HepG2 (cell line): ENCODE measurements around the gene IRS1. TPM values are rescaled to one million over a fixed set of nuclear protein-coding genes. Genes with fewer than 3 reads are reported as not detected.
A peak's percentile ranks its signal among the peaks of the same experiment; 100 is the strongest.

ENCODE experiments used
- ERF ChIP-seq: IDR thresholded peaks from 2 replicates; pipeline ENCODE4 v1.6.1; 2018; ENCODE audit warnings: missing biosample characterization, missing genetic modification reagents
- KAT8 ChIP-seq: IDR thresholded peaks from 2 replicates; pipeline ENCODE4 v1.6.1; 2016; ENCODE audit warnings: missing genetic modification reagents, missing compliant biosample characterization
- MAX ChIP-seq: IDR thresholded peaks from 2 replicates; pipeline ENCODE4 v1.6.1; 2012; ENCODE audit warnings: inconsistent platforms
- PHB2 ChIP-seq: fragments of 450-650 bp; IDR thresholded peaks from 2 replicates; pipeline ENCODE4 v1.6.1; 2018; ENCODE audit not compliant: partially characterized antibody
- SNAPC4 ChIP-seq: sonication (generic); formaldehyde crosslinking; IDR thresholded peaks from 2 replicates; pipeline ENCODE4 v1.4.0; 2020; ENCODE audit warnings: mild to moderate bottlenecking, missing genetic modification reagents
- ZEB1 ChIP-seq: IDR thresholded peaks from 2 replicates; pipeline ENCODE4 v1.6.1; 2012; ENCODE audit warnings: mild to moderate bottlenecking, low read depth, inconsistent platforms; ENCODE audit not compliant: insufficient replicate concordance
- ZNF10 ChIP-seq: sonication (generic); formaldehyde crosslinking; IDR thresholded peaks from 2 replicates; pipeline ENCODE4 v1.4.0; 2020; ENCODE audit warnings: mild to moderate bottlenecking, low read depth, missing genetic modification reagents, borderline replicate concordance
- ZNF18 ChIP-seq: sonication (generic); formaldehyde crosslinking; IDR thresholded peaks from 2 replicates; pipeline ENCODE4 v1.8.0; 2022; ENCODE audit warnings: mild to moderate bottlenecking, missing genetic modification reagents; ENCODE audit not compliant: insufficient replicate concordance
- ZNF224 ChIP-seq: sonication (generic); formaldehyde crosslinking; IDR thresholded peaks from 2 replicates; pipeline ENCODE4 v1.5.0; 2020; ENCODE audit warnings: mild to moderate bottlenecking, missing genetic modification reagents
- ZNF407 ChIP-seq: sonication (generic); formaldehyde crosslinking; IDR thresholded peaks from one replicate; pipeline ENCODE4 v1.5.1; 2020; ENCODE audit warnings: mild to moderate bottlenecking, missing genetic modification reagents; ENCODE audit errors: not compliant biosample characterization
- ZNF572 ChIP-seq: sonication (generic); formaldehyde crosslinking; IDR thresholded peaks from 2 replicates; pipeline ENCODE4 v1.5.1; 2020; ENCODE audit warnings: mild to moderate bottlenecking, missing genetic modification reagents
- ZNF580 ChIP-seq: IDR thresholded peaks from 2 replicates; pipeline ENCODE4 v1.6.1; 2016; ENCODE audit warnings: low read depth, borderline replicate concordance
- ZNF713 ChIP-seq: sonication (generic); formaldehyde crosslinking; IDR thresholded peaks from 2 replicates; pipeline ENCODE4 v1.4.0; 2020; ENCODE audit warnings: mild to moderate bottlenecking, missing genetic modification reagents
- polyA plus RNA-seq, 8 experiments: library from polyadenylated mRNA; depleted of rRNA in 3 of 8; stranded (reverse) in 7 of 8; unstranded in 1 of 8; fragments of >200 nt; fragmentation: Illumina TruSeq in 4 of 8; extraction: Trizol in 4 of 8; gene quantifications; 2 replicates each; pipeline versions ENCODE4 v1.2.1 to v1.2.3, GENCODE V29; 2011 to 2016; ENCODE audit warnings: low read depth in 4 of 8, missing spikeins in 1 of 8, mixed read lengths in 1 of 8; ENCODE audit not compliant: insufficient read depth in 1 of 8
- total RNA-seq, 5 experiments: library from RNA; depleted of rRNA; stranded (reverse); fragments of >200 nt; fragmentation: Illumina TruSeq; extraction: Trizol; gene quantifications; 2 replicates each; pipeline ENCODE4 v1.2.3, GENCODE V29; 2016; ENCODE audit warnings: low read depth in 1 of 5

IRS1 gene
- total and polyA plus RNA-seq, 2 of the 13 experiments (the other 11 are each of a cell fraction or from before 2014, with no cell fraction given), result 8.7 to 9.0 TPM

- TF ChIP-seq ZNF407 (CRISPR knock-in tag) (no peak), ZNF224 (CRISPR knock-in tag) (no peak), KAT8 (CRISPR knock-in tag) (no peak), PHB2 (peak; percentile 26), ZNF572 (CRISPR knock-in tag) (no peak), ZNF713 (no peak), ZNF10 (CRISPR knock-in tag) (no peak), ZEB1 (peak; percentile 1), ERF (CRISPR knock-in tag) (0 out of 2 replicates have a peak, but pooled peaks have one; percentile 6), MAX (peak; percentile 65; the same call in 1 of the 2 replicates), ZNF580 (CRISPR knock-in tag) (peak; percentile 3; the same call in 1 of the 2 replicates), ZNF18 (CRISPR knock-in tag) (no peak), SNAPC4 (CRISPR knock-in tag) (no peak)
These were observed 67.0 kb downstream of the IRS1 start (continued) for GRCh38 chr2:226732478-226733188.
